Activated CD4-positive, alpha-beta T cell treated with anti-CD3 and anti-CD28 coated beads for 1 hour (primary cell): ENCODE measurements around the gene MAP3K7CL.

Experiments used
- DNase-seq: peaks from one replicate; pipeline ENCODE4 v3.0.0-alpha.2; 2020

MAP3K7CL gene

GRCh38 chr21:29170944-29171343 is 40.5 kb downstream of the MAP3K7CL start:
- no peak for DNase-seq

- DNase-seq = no peak
Observed at GRCh38 chr21:29172282-29172681, 41.8 kb downstream of the MAP3K7CL start.

- no peak for DNase-seq
Observed at GRCh38 chr21:29174607-29175013, 44.2 kb downstream of the MAP3K7CL start.

- no peak for DNase-seq
Observed at GRCh38 chr21:29175408-29176134, 45.1 kb downstream of the MAP3K7CL start.

GRCh38 chr21:29176471-29177120 is 46.2 kb downstream of the MAP3K7CL start:
- DNase-seq = no peak

GRCh38 chr21:29177800-29178199 is 47.4 kb downstream of the MAP3K7CL start:
- no peak for DNase-seq

GRCh38 chr21:29178926-29179325 is 48.5 kb downstream of the MAP3K7CL start:
- DNase-seq = no peak

GRCh38 chr21:29179503-29179902 is 49.1 kb downstream of the MAP3K7CL start:
- DNase-seq = no peak

GRCh38 chr21:29181799-29182470 is 51.5 kb downstream of the MAP3K7CL start:
- DNase-seq = no peak

- no peak for DNase-seq
Observed at GRCh38 chr21:29182691-29183092, 52.2 kb downstream of the MAP3K7CL start.

- DNase-seq = no peak
Observed at GRCh38 chr21:29184037-29184436, 53.6 kb downstream of the MAP3K7CL start.

GRCh38 chr21:29185172-29185571 is 54.7 kb downstream of the MAP3K7CL start:
- no peak for DNase-seq

- no peak for DNase-seq
Observed at GRCh38 chr21:29185633-29186032, 55.2 kb downstream of the MAP3K7CL start.

GRCh38 chr21:29186246-29186645 is 55.8 kb downstream of the MAP3K7CL start:
- no peak for DNase-seq

- DNase-seq = no peak
Observed at GRCh38 chr21:29187944-29188343, 57.5 kb downstream of the MAP3K7CL start.

- DNase-seq = no peak
Observed at GRCh38 chr21:29189353-29189752, 58.9 kb downstream of the MAP3K7CL start.

GRCh38 chr21:29190923-29191331 is 60.5 kb downstream of the MAP3K7CL start:
- DNase-seq = no peak

GRCh38 chr21:29193072-29193471 is 62.6 kb downstream of the MAP3K7CL start:
- no peak for DNase-seq

GRCh38 chr21:29193901-29194300 is 63.5 kb downstream of the MAP3K7CL start:
- DNase-seq = no peak

GRCh38 chr21:29194342-29194741 is 63.9 kb downstream of the MAP3K7CL start:
- no peak for DNase-seq

GRCh38 chr21:29194847-29195246 is 64.4 kb downstream of the MAP3K7CL start:
- no peak for DNase-seq

- peak; percentile 48 for DNase-seq
Observed at GRCh38 chr21:29195981-29196669, 65.7 kb downstream of the MAP3K7CL start.

- DNase-seq = no peak
Observed at GRCh38 chr21:29196670-29197191, 66.3 kb downstream of the MAP3K7CL start.
